Neural progenitor cell (in vitro differentiated cells): ENCODE measurements around the gene IGSF21. TPM values are rescaled to one million over a fixed set of nuclear protein-coding genes. Genes with fewer than 3 reads are reported as not detected.

Experiments used
- DNase-seq: peaks from one replicate; pipeline ENCODE4 v3.0.0-alpha.2; 2016; ENCODE audit warnings: low spot score
- H2AFZ ChIP-seq: fragments of 200-600 bp; sonication (generic); replicated peaks from 2 replicates; pipeline ENCODE4 v1.6.1; 2016; ENCODE audit warnings: antibody characterized with exemption
- H3F3A ChIP-seq: fragments of 200-600 bp; sonication (generic); 2 replicates; pipeline ENCODE4 v1.6.1; 2016; ENCODE audit warnings: antibody characterized with exemption, low read depth
- H3K27ac ChIP-seq: fragments of 200-600 bp; sonication (generic); 2 replicates; pipeline ENCODE4 v1.5.1; 2016; ENCODE audit warnings: mild to moderate bottlenecking
- H3K27me3 ChIP-seq: fragments of 200-600 bp; sonication (generic); 2 replicates; pipeline ENCODE4 v1.6.1; 2016; ENCODE audit warnings: mild to moderate bottlenecking, moderate library complexity
- H3K36me3 ChIP-seq: fragments of 200-600 bp; sonication (generic); 2 replicates; pipeline ENCODE4 v1.5.1; 2016
- H3K4me1 ChIP-seq: fragments of 200-600 bp; sonication (generic); 2 replicates; pipeline ENCODE4 v1.6.1; 2016; ENCODE audit warnings: mixed run types
- H3K4me2 ChIP-seq: fragments of 200-600 bp; sonication (generic); 2 replicates; pipeline ENCODE4 v1.6.1; 2016
- H3K4me3 ChIP-seq: fragments of 200-600 bp; sonication (generic); 2 replicates; pipeline ENCODE4 v1.5.1; 2016
- H3K79me2 ChIP-seq: fragments of 200-600 bp; sonication (generic); 2 replicates; pipeline ENCODE4 v1.6.1; 2016; ENCODE audit warnings: low read depth
- H3K9ac ChIP-seq: fragments of 200-600 bp; sonication (generic); 2 replicates; pipeline ENCODE4 v1.6.1; 2016
- H3K9me3 ChIP-seq: fragments of 200-600 bp; sonication (generic); 2 replicates; pipeline ENCODE4 v1.5.1; 2016; ENCODE audit warnings: low read depth
- H4K20me1 ChIP-seq: fragments of 200-600 bp; sonication (generic); 2 replicates; pipeline ENCODE4 v1.6.1; 2016; ENCODE audit warnings: low read depth
- H3K27ac Mint-ChIP-seq: 3 replicates; pipeline ENCODE4 v1.8.0; 2021; ENCODE audit warnings: mixed read lengths
- H3K27me3 Mint-ChIP-seq: 2 replicates; pipeline ENCODE4 v1.8.0; 2022; ENCODE audit warnings: low read depth, mild to moderate bottlenecking, inconsistent platforms, moderate library complexity, mixed read lengths; ENCODE audit not compliant: insufficient read depth
- H3K36me3 Mint-ChIP-seq: 3 replicates; pipeline ENCODE4 v1.8.0; 2021; ENCODE audit warnings: mixed read lengths
- H3K4me1 Mint-ChIP-seq: 3 replicates; pipeline ENCODE4 v1.8.0; 2021; ENCODE audit warnings: mixed read lengths
- H3K4me3 Mint-ChIP-seq: 3 replicates; pipeline ENCODE4 v1.8.0; 2021; ENCODE audit warnings: mild to moderate bottlenecking, moderate library complexity, mixed read lengths
- H3K9me3 Mint-ChIP-seq: 3 replicates; pipeline ENCODE4 v1.8.0; 2020; ENCODE audit warnings: mixed read lengths
- EZH2 ChIP-seq: fragments of 200-600 bp; sonication (generic); IDR thresholded peaks from 2 replicates; pipeline ENCODE4 v1.6.1; 2017; ENCODE audit warnings: antibody characterized with exemption, mild to moderate bottlenecking, moderate library complexity
- EZH2phosphoT487 ChIP-seq: fragments of 200-600 bp; sonication (generic); IDR thresholded peaks from 2 replicates; pipeline ENCODE4 v1.6.1; 2017; ENCODE audit warnings: antibody characterized with exemption
- total RNA-seq: library from RNA; depleted of rRNA; stranded (reverse); fragments of >200 nt; gene quantifications from 2 replicates; pipeline ENCODE4 v1.2.3, GENCODE V29; 2015; ENCODE audit warnings: low replicate concordance
- TF ChIP-seq, protein P1 (sequence below): fragments of 200-600 bp; sonication (generic); IDR thresholded peaks from 2 replicates; pipeline ENCODE4 v1.5.1; 2017; ENCODE audit warnings: antibody characterized with exemption, mild to moderate bottlenecking

IGSF21 gene
- total RNA-seq, 1 donor from 2014 or later, result 1.7 TPM

DNA sequence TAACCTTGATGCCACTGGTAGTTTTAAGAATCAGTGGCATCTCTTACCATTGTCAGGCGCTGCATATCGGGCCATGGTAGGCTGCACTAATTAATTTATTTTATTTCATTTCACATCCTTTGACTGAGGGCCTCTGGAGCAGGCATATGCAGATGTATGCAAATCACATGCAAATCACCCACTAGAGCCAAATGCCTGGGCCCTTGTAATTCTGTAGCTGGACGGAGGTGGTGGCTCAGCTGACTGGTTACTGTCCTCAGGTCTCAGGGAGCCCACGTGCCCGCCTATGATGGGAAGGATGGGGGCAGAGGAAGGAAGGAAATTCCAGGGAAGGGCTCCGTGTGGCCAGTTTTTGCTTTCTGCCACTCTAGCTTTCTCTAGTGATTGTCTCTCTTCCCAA lies 122.7 kb downstream of the IGSF21 start:
- no peak for DNase-seq
- TF ChIP-seq EZH2phosphoT487, result no peak
- no peak for TF ChIP-seq EZH2
- TF ChIP-seq, protein P1, sequence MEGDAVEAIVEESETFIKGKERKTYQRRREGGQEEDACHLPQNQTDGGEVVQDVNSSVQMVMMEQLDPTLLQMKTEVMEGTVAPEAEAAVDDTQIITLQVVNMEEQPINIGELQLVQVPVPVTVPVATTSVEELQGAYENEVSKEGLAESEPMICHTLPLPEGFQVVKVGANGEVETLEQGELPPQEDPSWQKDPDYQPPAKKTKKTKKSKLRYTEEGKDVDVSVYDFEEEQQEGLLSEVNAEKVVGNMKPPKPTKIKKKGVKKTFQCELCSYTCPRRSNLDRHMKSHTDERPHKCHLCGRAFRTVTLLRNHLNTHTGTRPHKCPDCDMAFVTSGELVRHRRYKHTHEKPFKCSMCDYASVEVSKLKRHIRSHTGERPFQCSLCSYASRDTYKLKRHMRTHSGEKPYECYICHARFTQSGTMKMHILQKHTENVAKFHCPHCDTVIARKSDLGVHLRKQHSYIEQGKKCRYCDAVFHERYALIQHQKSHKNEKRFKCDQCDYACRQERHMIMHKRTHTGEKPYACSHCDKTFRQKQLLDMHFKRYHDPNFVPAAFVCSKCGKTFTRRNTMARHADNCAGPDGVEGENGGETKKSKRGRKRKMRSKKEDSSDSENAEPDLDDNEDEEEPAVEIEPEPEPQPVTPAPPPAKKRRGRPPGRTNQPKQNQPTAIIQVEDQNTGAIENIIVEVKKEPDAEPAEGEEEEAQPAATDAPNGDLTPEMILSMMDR, result no peak
- Mint-ChIP-seq H3K27me3 (peaks cover 8% of the 10 kb centered on the region), H3K27ac (no peak overlapping the region), H3K36me3 (no peaks in the 10 kb centered on the region), H3K4me1 (no peaks in the 10 kb centered on the region), H3K9me3 (peaks cover 15% of the 10 kb centered on the region), H3K4me3 (no peak overlapping the region)
- Histone ChIP-seq H3F3A (no peaks in the 10 kb centered on the region), H3K79me2 (no peaks in the 10 kb centered on the region), H3K4me3 (no peak overlapping the region), H4K20me1 (no peaks in the 10 kb centered on the region), H3K4me1 (peaks cover 5% of the 10 kb centered on the region), H3K4me2 (no peak overlapping the region), H3K27me3 (no peaks in the 10 kb centered on the region), H3K9me3 (peaks cover 3% of the 10 kb centered on the region), H3K27ac (no peak overlapping the region), H2AFZ (no peak overlapping the region), H3K9ac (no peak overlapping the region), H3K36me3 (no peaks in the 10 kb centered on the region)

DNA sequence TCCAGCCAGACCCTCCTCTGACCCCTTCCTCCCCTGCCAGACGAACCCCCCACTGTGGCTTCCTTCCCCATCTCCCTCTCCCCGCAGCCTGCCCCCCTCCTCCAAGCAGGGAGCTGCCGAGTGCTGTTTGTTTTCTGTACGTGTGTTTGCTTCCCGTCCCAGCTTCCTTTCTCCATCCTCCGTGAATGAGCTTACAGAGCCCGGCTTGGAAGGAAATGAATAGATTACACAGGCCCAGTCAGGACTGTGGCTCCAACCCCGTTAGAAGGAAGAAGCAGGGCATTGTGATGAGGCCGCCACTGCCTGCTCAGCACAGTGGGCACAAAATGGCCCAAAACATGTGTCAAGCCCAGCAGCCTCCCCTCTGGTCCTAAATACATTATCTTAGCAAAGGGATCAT lies 123.2 kb downstream of the IGSF21 start:
- Mint-ChIP-seq H3K4me3 (no peak overlapping the region), H3K4me1 (no peaks in the 10 kb centered on the region), H3K36me3 (no peaks in the 10 kb centered on the region), H3K27ac (no peak overlapping the region), H3K9me3 (peaks cover 15% of the 10 kb centered on the region), H3K27me3 (peaks cover 9% of the 10 kb centered on the region)
- H2AFZ ChIP-seq, result no peak overlapping the region
- no peak overlapping the region for H3K27ac ChIP-seq
- H3K9me3 ChIP-seq, result peaks cover 3% of the 10 kb centered on the region
- no peaks in the 10 kb centered on the region for H4K20me1 ChIP-seq
- no peak for DNase-seq
- H3K4me1 ChIP-seq, result peaks cover 5% of the 10 kb centered on the region
- no peak for TF ChIP-seq EZH2phosphoT487
- no peak for TF ChIP-seq EZH2
- TF ChIP-seq, protein P1, result no peak
- no peaks in the 10 kb centered on the region for H3K36me3 ChIP-seq
- no peaks in the 10 kb centered on the region for H3K79me2 ChIP-seq
- no peak overlapping the region for H3K9ac ChIP-seq
- no peaks in the 10 kb centered on the region for H3F3A ChIP-seq
- no peak overlapping the region for H3K4me2 ChIP-seq
- H3K4me3 ChIP-seq, result no peak overlapping the region
- H3K27me3 ChIP-seq, result no peaks in the 10 kb centered on the region

DNA sequence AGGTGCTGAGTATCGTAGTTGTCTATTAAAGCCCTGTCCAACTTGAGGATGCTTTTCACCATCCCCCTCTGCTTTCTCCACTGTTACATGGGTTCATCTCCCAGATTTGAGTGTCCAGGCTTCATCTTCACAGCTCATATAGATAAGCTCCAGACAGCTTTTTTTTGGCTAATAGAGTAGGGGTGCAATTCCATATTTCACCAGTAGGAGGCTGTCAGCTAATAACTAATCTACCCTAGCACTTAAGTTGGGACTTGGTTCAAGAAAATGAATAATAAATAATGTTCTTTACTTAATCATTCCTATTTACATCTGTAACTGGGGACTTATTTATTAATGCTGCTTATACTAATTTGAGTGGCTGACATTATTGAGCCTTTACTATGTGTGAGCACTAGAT lies 124.5 kb downstream of the IGSF21 start:
- Histone ChIP-seq H3K36me3 (no peaks in the 10 kb centered on the region), H3K4me1 (peaks cover 7% of the 10 kb centered on the region), H3K79me2 (no peaks in the 10 kb centered on the region), H4K20me1 (peaks cover 1% of the 10 kb centered on the region), H3K4me2 (no peak overlapping the region), H3K9me3 (peaks cover 3% of the 10 kb centered on the region), H3F3A (no peaks in the 10 kb centered on the region), H2AFZ (no peak overlapping the region), H3K4me3 (no peak overlapping the region), H3K9ac (no peak overlapping the region), H3K27ac (no peak overlapping the region), H3K27me3 (no peaks in the 10 kb centered on the region)
- Mint-ChIP-seq H3K36me3 (no peaks in the 10 kb centered on the region), H3K4me1 (peaks cover 7% of the 10 kb centered on the region), H3K9me3 (peaks cover 15% of the 10 kb centered on the region), H3K27me3 (peaks cover 8% of the 10 kb centered on the region), H3K27ac (no peak overlapping the region), H3K4me3 (no peak overlapping the region)
- TF ChIP-seq, protein P1, result peak; percentile 44
- no peak for TF ChIP-seq EZH2phosphoT487
- DNase-seq, result no peak
